ENCODE results near the gene RETREG1.
"Not testable (repeated sequence)": the region's sequence is repeated elsewhere in the genome, so short reads cannot be mapped to it uniquely, and the experiment has no call there.

Gene RETREG1

DNA sequence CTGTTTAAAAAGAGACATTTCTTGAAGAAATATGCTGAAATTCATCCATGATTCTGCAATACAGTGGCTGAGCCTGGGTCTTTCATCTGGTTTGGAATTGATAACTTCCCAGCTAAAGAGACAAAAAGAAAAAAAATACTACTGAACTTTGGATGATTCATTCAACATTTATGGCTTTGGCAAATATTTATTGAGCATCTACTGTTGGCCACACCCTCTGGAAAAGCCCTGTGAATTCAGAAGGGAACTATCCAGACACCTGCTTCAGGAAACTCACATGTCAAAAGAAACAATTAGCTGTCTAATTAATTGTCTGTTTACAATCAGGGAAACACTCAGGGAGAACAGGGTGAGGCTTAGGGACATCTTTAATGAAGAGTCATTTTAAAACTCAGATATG, 133.4 kb downstream of the RETREG1 start:
- no peak for DNase-seq

GRCh38 chr5:16482891-16483290, 133.9 kb downstream of the RETREG1 start:
- no peak for DNase-seq

DNA sequence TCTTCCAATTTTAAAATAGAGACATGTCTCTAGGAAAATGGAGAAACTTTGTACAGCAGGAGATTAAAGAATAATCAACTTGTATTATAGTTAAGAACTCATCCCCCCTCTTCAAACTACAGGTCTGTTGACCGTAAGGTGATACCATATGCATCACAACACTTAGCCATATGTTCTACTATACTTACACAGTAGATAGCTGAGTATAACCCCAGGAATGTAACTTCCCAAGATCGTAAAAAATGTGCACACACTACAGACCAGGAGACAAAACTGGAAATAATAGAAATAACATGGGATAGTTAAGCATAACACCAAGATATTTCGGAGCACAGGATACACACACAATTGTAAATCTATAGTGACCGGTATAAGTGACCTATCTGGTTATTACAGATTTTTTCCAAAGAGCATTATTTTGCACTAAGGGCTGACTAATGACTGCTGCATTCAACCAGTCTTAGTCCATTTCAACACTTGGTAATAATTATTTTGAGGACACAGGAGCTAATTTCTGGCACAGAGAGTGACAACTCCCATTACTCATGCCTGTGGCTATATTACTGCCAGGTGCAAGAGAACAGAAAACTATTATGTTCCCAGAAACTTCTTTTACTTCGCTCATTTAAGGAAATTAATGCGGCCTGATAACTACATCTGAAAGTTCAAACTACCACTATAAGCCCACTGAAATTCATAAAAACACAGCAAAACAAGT, 135.8 kb downstream of the RETREG1 start:
- DNase-seq, result no peak

DNA sequence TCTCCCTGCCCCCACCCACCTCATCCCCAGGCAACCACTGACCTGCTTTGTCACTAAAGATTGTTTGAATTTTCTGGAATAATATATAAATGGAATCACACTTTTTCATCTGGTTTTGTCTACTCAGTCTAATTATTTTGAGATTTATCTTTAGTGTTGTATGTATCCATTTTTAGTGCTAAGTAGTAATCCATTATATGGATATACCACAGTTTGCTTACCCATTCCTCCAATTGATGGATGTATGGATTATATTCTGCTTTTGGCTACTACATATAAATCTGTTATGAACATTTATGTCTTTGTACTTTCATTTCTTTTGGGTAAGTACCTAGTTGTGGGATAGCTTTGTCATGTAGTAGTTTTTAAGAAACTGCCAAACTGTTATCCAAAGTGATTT, 136.7 kb downstream of the RETREG1 start:
- DNase-seq, result no peak

- no peak for DNase-seq
Observed at GRCh38 chr5:16477541-16477940, 139.3 kb downstream of the RETREG1 start.

GRCh38 chr5:16476417-16476816, 140.4 kb downstream of the RETREG1 start:
- not testable (repeated sequence) for DNase-seq

- DNase-seq, result no peak
Observed at GRCh38 chr5:16471387-16471786, 145.4 kb downstream of the RETREG1 start.

- DNase-seq, result no peak
Observed at GRCh38 chr5:16467363-16468219, 149.2 kb downstream of the RETREG1 start.

- peak; percentile 95 for DNase-seq
Observed at GRCh38 chr5:16465544-16466432, 151.0 kb downstream of the RETREG1 start, which contains the start of gene ZNF622. ZNF622 (minus strand) TSS chr5:16465800; CDS start chr5:16465665, 135 bp downstream.

DNA sequence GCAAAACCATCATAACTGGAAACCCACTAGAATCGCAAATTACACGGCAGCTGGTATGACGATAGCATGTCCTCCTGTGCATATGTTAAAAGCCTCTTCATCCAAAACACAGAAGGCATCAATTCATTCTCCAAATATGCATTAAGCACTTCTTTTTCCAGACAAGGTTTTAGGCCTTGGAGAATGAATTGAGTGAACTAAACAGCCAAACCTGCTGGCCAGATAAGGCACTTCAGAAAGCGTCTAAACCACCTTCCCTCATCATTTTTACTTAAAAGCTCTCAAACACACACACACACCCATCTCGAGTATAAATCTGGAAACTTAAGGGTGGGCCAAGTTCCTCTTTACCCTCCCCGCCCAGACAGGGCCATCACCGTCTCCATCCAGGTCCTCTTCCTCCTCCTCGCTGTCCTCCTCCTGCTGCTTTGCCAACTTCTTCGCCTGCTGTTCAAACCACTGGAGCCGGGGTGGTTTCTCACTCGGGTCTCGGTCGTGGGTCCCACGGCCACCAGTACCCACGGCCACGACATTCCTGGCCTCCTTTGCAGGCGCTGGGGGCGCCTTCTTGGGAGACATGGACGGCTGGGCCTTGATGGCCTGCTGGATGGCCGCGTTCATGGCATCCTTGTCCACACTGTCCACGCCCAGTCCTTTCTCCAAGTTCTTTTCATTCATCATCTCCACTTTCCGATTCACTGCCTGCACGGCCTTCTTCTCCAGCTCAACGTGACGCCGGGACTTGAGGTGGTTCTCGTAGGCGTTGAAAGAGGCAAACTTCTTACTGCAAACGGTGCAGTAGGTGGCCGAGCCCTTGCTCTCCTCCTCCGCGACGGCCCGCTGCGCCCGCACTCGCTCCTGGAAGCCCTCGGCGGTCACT, 151.9 kb downstream of the RETREG1 start:
- no peak for DNase-seq

DNA sequence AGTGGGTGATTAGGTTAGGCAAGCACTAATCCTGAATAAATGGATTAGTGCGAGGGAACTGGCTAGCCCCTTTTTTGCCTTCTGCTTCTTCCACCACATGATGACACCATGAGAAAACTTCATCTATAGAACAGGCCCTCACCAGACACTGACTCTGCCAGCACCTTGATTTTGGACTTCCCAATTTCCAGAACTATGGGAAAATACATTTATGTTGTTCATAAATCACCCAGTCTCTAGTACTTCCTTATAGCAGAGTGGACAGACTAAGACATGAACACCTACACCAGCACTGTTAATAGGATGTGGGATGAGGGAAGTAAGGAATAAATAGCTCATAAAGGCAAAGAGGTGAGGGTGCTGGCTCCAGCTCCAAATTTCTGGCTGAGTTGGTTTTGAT, 152.6 kb downstream of the RETREG1 start:
- no peak for DNase-seq

DNA sequence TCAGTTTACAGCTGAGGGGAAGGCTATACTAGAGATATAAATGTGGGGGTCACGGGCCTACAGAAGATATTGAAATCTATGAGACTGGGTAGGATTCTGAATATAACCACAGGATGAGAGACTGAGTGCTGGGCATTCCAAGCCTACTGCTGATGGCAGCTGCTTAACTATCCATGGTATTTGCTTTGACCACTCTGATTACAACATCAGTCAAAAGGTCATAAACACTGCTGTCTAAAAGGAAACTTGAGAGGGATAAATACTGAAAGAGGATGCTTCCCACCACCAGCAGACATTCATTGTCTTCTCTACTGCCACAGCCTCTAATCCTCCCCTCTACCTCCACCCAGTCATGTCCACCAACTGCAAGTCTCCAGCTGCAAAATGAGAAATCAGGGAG, 155.0 kb downstream of the RETREG1 start:
- DNase-seq, result no peak

GRCh38 chr5:16461026-16461425, 155.8 kb downstream of the RETREG1 start:
- DNase-seq, result no peak

- no peak for DNase-seq
Observed at GRCh38 chr5:16459451-16459850, 157.3 kb downstream of the RETREG1 start.

GRCh38 chr5:16457853-16458252, 158.9 kb downstream of the RETREG1 start:
- DNase-seq, result no peak

- no peak for DNase-seq
Observed at GRCh38 chr5:16457451-16457850, 159.3 kb downstream of the RETREG1 start.

- DNase-seq, result peak; percentile 75
Observed at GRCh38 chr5:16456103-16456832, 160.5 kb downstream of the RETREG1 start.

GRCh38 chr5:16455668-16456067, 161.1 kb downstream of the RETREG1 start:
- no peak for DNase-seq

- no peak for DNase-seq
Observed at GRCh38 chr5:16454686-16455085, 162.1 kb downstream of the RETREG1 start.

DNA sequence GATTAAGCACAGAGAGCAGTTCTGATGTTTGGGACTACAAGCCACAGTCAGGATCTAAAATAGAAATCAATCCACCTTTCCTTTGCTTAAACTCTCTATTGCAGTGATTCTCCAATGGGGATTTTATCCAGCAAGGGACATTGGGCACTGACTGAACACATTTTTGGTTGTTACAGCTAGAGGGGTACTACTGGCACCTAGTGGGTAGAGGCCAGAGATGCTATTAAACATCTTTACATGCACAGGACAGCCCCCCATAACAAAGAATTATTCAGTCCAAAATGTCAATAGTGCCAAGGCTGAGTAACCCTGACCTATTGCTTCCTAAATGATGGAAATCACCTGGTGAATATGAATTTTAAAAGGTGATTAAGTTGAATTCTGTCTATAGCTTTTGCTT, 163.2 kb downstream of the RETREG1 start:
- DNase-seq, result no peak

GRCh38 chr5:16450163-16450562, 166.6 kb downstream of the RETREG1 start:
- no peak for DNase-seq

Measured in retina (tissue), 1 donor.